GM18870 (cell line): ENCODE results near the gene ZNF536.
"Not testable (repeated sequence)": the region's sequence is repeated elsewhere in the genome, so short reads cannot be mapped to it uniquely, and the experiment has no call there.

Experiments
- ATAC-seq: cut with Tn5 transposase; IDR thresholded peaks from one replicate; pipeline ENCODE4 v1.9.1; 2021; ENCODE audit warnings: moderate library complexity; ENCODE audit not compliant: unreplicated experiment

Gene ZNF536

GRCh38 chr19:30443531-30444252, 71.5 kb downstream of the ZNF536 start:
- no peak for ATAC-seq

- ATAC-seq, result no peak
Observed at GRCh38 chr19:30444253-30444671, 72.1 kb downstream of the ZNF536 start.

GRCh38 chr19:30444686-30445232, 72.6 kb downstream of the ZNF536 start:
- no peak for ATAC-seq

GRCh38 chr19:30445385-30445784, 73.2 kb downstream of the ZNF536 start:
- no peak for ATAC-seq

GRCh38 chr19:30446120-30446519, 73.9 kb downstream of the ZNF536 start:
- not testable (repeated sequence) for ATAC-seq

GRCh38 chr19:30446850-30447552, 74.8 kb downstream of the ZNF536 start:
- ATAC-seq, result no peak

GRCh38 chr19:30447553-30447870, 75.3 kb downstream of the ZNF536 start:
- ATAC-seq, result no peak

GRCh38 chr19:30448386-30449077, 76.3 kb downstream of the ZNF536 start:
- no peak for ATAC-seq

GRCh38 chr19:30449078-30449590, 77.0 kb downstream of the ZNF536 start:
- ATAC-seq, result no peak

GRCh38 chr19:30449673-30450072, 77.5 kb downstream of the ZNF536 start:
- ATAC-seq, result no peak

GRCh38 chr19:30450100-30450499, 77.9 kb downstream of the ZNF536 start:
- ATAC-seq, result no peak

- ATAC-seq, result no peak
Observed at GRCh38 chr19:30450835-30451321, 78.7 kb downstream of the ZNF536 start.

GRCh38 chr19:30452931-30453330, 80.7 kb downstream of the ZNF536 start:
- no peak for ATAC-seq

- ATAC-seq, result no peak
Observed at GRCh38 chr19:30453743-30454142, 81.6 kb downstream of the ZNF536 start.

GRCh38 chr19:30455881-30456280, 83.7 kb downstream of the ZNF536 start:
- ATAC-seq, result no peak

- no peak for ATAC-seq
Observed at GRCh38 chr19:30457484-30457883, 85.3 kb downstream of the ZNF536 start.

GRCh38 chr19:30459859-30460258, 87.7 kb downstream of the ZNF536 start:
- no peak for ATAC-seq

GRCh38 chr19:30464162-30464561, 92.0 kb downstream of the ZNF536 start:
- ATAC-seq, result no peak

- not testable (repeated sequence) for ATAC-seq
Observed at GRCh38 chr19:30466598-30466997, 94.4 kb downstream of the ZNF536 start.

GRCh38 chr19:30467239-30467638, 95.1 kb downstream of the ZNF536 start:
- ATAC-seq, result no peak

GRCh38 chr19:30469774-30470173, 97.6 kb downstream of the ZNF536 start:
- ATAC-seq, result no peak
